Retina (tissue), 1 donor: ENCODE measurements around the gene TOR1AIP1.

Source experiments
- DNase-seq: peaks from one replicate; pipeline ENCODE4 v3.0.0-alpha.2; 2016

The TOR1AIP1 gene

GRCh38 chr1:179881642-179882252 is 338 bp upstream of the TOR1AIP1 start:
- DNase-seq, result no peak

- DNase-seq, result no peak
These were observed 1.1 kb downstream of the TOR1AIP1 start for GRCh38 chr1:179883040-179883744.

- DNase-seq, result no peak
These were observed 1.7 kb downstream of the TOR1AIP1 start for GRCh38 chr1:179883745-179884138.

GRCh38 chr1:179888071-179888470 is 6.0 kb downstream of the TOR1AIP1 start:
- no peak for DNase-seq

- DNase-seq, result no peak
These were observed 7.5 kb downstream of the TOR1AIP1 start for GRCh38 chr1:179889589-179889988.

- DNase-seq, result no peak
These were observed 28.8 kb downstream of the TOR1AIP1 start for GRCh38 chr1:179910934-179911333.

GRCh38 chr1:179911812-179912211 is 29.7 kb downstream of the TOR1AIP1 start:
- no peak for DNase-seq

GRCh38 chr1:179917601-179918429 is 35.7 kb downstream of the TOR1AIP1 start:
- no peak for DNase-seq

GRCh38 chr1:179921472-179921871 is 39.4 kb downstream of the TOR1AIP1 start:
- DNase-seq, result no peak

- no peak for DNase-seq
These were observed 40.1 kb downstream of the TOR1AIP1 start for GRCh38 chr1:179921981-179922872.

- no peak for DNase-seq
These were observed 40.9 kb downstream of the TOR1AIP1 start for GRCh38 chr1:179923029-179923428.

GRCh38 chr1:179924268-179924667 is 42.2 kb downstream of the TOR1AIP1 start:
- DNase-seq, result no peak

GRCh38 chr1:179925302-179925701 is 43.2 kb downstream of the TOR1AIP1 start:
- DNase-seq, result no peak

GRCh38 chr1:179925922-179926849 is 44.1 kb downstream of the TOR1AIP1 start:
- DNase-seq, result no peak

GRCh38 chr1:179926850-179927205 is 44.7 kb downstream of the TOR1AIP1 start:
- no peak for DNase-seq

- no peak for DNase-seq
These were observed 48.1 kb downstream of the TOR1AIP1 start for GRCh38 chr1:179929955-179930798.

- DNase-seq, result no peak
These were observed 48.8 kb downstream of the TOR1AIP1 start for GRCh38 chr1:179930867-179931266.

GRCh38 chr1:179933219-179933618 is 51.1 kb downstream of the TOR1AIP1 start:
- DNase-seq, result no peak

- no peak for DNase-seq
These were observed 53.9 kb downstream of the TOR1AIP1 start for GRCh38 chr1:179935909-179936496.

GRCh38 chr1:179937668-179938254 is 55.7 kb downstream of the TOR1AIP1 start:
- no peak for DNase-seq
